GM23338 (cell line): ENCODE data around the gene METTL3.

ENCODE experiments used
- POLR2AphosphoS5 ChIP-seq: IDR thresholded peaks from 2 replicates; pipeline ENCODE4 v1.6.1; 2016; ENCODE audit warnings: antibody characterized with exemption, low read depth
- TF ChIP-seq, protein P1 (sequence below), 2 experiments: fragments of 200-600 bp in 1 of 2; sonication (generic) in 1 of 2; conservative IDR thresholded peaks; 2 replicates each; pipeline versions ENCODE4 v1.5.1 to v1.6.1; 2016 to 2017; ENCODE audit warnings: antibody characterized with exemption in 2 of 2, low read depth in 2 of 2, mild to moderate bottlenecking in 2 of 2, moderate library complexity in 1 of 2
- TF ChIP-seq, protein P2 (sequence below): IDR thresholded peaks from one replicate; pipeline ENCODE4 v1.6.1; 2018; ENCODE audit warnings: antibody characterized with exemption; ENCODE audit not compliant: unreplicated experiment
- TF ChIP-seq, protein P3 (sequence below): IDR thresholded peaks from 2 replicates; pipeline ENCODE4 v1.6.1; 2016; ENCODE audit warnings: antibody characterized with exemption

DNA sequence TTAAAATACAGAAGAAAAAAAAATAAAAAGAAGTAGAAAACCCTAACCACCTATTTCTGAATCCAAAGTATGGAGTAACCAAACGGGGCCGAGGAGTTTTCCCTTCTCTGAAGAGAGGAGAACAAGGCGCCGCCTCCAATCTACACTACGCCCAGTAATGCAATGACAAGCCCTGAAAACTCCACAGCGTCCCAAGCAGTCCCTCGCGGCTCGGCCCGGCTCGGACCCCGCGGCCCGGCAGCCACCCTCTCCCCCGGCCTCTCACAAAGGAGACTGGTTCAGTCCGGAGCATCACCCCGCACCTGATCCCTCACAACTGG is 55.6 kb downstream of the METTL3 start:
- TF ChIP-seq, protein P1, sequence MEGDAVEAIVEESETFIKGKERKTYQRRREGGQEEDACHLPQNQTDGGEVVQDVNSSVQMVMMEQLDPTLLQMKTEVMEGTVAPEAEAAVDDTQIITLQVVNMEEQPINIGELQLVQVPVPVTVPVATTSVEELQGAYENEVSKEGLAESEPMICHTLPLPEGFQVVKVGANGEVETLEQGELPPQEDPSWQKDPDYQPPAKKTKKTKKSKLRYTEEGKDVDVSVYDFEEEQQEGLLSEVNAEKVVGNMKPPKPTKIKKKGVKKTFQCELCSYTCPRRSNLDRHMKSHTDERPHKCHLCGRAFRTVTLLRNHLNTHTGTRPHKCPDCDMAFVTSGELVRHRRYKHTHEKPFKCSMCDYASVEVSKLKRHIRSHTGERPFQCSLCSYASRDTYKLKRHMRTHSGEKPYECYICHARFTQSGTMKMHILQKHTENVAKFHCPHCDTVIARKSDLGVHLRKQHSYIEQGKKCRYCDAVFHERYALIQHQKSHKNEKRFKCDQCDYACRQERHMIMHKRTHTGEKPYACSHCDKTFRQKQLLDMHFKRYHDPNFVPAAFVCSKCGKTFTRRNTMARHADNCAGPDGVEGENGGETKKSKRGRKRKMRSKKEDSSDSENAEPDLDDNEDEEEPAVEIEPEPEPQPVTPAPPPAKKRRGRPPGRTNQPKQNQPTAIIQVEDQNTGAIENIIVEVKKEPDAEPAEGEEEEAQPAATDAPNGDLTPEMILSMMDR (conservative IDR thresholded peaks at IDR 0.05; ENCODE audit: low read depth in 2 of 2) = no peak
- TF ChIP-seq, protein P2, sequence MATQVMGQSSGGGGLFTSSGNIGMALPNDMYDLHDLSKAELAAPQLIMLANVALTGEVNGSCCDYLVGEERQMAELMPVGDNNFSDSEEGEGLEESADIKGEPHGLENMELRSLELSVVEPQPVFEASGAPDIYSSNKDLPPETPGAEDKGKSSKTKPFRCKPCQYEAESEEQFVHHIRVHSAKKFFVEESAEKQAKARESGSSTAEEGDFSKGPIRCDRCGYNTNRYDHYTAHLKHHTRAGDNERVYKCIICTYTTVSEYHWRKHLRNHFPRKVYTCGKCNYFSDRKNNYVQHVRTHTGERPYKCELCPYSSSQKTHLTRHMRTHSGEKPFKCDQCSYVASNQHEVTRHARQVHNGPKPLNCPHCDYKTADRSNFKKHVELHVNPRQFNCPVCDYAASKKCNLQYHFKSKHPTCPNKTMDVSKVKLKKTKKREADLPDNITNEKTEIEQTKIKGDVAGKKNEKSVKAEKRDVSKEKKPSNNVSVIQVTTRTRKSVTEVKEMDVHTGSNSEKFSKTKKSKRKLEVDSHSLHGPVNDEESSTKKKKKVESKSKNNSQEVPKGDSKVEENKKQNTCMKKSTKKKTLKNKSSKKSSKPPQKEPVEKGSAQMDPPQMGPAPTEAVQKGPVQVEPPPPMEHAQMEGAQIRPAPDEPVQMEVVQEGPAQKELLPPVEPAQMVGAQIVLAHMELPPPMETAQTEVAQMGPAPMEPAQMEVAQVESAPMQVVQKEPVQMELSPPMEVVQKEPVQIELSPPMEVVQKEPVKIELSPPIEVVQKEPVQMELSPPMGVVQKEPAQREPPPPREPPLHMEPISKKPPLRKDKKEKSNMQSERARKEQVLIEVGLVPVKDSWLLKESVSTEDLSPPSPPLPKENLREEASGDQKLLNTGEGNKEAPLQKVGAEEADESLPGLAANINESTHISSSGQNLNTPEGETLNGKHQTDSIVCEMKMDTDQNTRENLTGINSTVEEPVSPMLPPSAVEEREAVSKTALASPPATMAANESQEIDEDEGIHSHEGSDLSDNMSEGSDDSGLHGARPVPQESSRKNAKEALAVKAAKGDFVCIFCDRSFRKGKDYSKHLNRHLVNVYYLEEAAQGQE = no peak
- TF ChIP-seq, protein P3, sequence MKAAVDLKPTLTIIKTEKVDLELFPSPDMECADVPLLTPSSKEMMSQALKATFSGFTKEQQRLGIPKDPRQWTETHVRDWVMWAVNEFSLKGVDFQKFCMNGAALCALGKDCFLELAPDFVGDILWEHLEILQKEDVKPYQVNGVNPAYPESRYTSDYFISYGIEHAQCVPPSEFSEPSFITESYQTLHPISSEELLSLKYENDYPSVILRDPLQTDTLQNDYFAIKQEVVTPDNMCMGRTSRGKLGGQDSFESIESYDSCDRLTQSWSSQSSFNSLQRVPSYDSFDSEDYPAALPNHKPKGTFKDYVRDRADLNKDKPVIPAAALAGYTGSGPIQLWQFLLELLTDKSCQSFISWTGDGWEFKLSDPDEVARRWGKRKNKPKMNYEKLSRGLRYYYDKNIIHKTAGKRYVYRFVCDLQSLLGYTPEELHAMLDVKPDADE = no peak
- no peak for TF ChIP-seq POLR2AphosphoS5
